IPS-18c (cell line): ENCODE measurements around the gene ZNF275.

Experiments
- H3K4me3 ChIP-seq: 2 replicates; pipeline ENCODE4 v1.7.0; 2013; ENCODE audit warnings: low read depth, mild to moderate bottlenecking, low read length, moderate library complexity; ENCODE audit not compliant: insufficient read depth
- H3K9me3 ChIP-seq: one replicate; pipeline ENCODE4 v1.6.1; 2013; ENCODE audit warnings: mild to moderate bottlenecking, low read length, moderate library complexity; ENCODE audit not compliant: control insufficient read depth, insufficient read depth

ZNF275 gene

DNA sequence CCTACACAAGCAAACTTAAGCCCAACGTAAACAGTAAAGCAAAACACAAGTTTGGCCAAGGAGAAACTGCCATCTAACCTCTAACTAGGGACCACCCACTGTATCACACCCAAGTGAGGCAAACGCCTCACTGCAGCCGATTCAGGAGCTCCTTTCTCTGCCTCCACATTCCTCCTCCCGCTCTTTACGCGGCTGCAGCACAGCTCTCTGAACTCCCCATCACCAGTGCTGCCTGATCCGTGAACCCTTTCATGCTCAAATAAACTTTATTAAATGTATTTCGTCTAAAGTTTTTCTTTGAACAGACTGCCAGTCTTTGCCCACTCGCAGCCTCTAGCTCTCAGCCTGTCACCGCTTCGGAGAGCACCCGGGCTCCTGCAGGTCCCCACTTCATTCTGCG lies 60.7 kb downstream of the ZNF275 start:
- Histone ChIP-seq H3K4me3 (no peak overlapping the region), H3K9me3 (peaks cover 22% of the 10 kb centered on the region)

DNA sequence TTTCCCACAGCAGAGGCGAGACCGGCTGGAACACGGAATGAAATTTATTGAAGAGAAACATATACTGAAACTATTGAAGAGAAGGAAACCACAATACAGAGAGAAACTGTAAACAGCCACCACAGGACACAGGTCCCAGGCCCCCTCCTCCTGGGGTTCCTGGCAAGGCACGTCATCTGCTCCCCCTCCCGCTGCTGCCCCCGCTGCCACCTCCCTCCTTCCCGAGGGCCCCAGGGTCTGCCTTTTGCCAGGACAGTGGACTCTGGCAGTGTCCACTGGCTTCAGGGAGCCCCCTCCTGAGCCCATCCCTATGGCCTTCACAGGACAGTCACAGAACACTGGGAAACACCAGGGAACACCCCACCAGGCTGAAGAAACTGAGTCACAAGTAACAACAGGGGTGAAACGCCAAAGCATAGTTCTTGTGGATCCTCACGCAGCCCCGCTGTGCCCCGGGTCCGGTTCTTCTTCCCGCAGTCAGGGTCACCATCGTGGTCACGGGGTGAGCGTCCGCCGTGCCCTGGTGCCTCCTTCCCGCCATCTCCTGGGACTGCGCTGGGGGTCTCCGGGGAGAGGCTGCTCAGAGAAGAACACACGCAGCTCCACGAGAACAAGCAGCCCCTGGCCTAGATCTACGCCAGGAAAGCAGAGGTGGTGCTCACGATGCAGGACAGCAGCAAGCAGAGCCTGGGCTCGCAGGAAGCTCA lies 61.8 kb downstream of the ZNF275 start:
- Histone ChIP-seq H3K4me3 (no peak overlapping the region), H3K9me3 (peaks cover 19% of the 10 kb centered on the region)

DNA sequence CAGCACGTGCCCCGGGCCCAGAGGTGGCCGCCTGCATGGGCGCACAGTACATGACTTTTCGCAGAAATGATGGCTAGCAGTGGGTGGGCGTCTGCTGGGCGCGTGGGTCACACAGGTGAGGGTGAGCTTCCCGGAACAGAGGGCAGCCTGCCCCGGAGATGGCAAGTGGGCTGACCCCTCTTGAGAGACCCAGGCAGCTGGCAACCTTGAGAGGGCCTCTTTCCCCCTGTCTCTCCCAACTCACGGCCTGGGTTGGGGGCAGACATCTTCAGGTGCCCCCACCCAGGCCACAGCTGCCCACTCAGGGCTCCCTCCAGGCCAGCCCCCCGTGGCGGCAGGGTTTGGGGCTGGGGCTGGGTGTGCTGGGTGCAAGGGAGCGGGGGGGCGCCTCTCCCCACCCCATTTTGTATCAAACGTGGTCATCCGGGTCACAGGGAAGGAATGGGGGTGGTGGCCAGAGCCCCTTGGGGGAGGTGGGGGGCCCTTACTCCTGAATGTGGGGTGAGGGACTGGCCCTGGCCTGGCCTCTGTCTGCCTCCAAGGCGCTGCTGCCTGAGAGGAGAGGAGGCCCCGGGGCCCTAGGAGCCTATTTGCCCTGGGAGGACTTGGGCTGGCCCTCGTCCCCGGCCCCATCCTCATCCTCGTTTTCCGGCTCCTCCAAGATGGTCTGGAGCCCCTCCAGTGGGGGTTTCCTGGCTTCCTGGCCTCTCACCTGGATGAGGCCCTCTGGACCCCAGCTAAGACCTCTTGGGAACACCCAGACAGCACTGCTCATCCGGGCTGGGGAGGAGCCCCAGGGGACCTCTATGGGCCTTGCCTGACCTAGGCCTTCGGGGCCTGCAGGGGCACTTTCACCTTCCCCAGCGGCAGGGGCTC lies 62.6 kb downstream of the ZNF275 start:
- H3K4me3 ChIP-seq: no peak overlapping the region

DNA sequence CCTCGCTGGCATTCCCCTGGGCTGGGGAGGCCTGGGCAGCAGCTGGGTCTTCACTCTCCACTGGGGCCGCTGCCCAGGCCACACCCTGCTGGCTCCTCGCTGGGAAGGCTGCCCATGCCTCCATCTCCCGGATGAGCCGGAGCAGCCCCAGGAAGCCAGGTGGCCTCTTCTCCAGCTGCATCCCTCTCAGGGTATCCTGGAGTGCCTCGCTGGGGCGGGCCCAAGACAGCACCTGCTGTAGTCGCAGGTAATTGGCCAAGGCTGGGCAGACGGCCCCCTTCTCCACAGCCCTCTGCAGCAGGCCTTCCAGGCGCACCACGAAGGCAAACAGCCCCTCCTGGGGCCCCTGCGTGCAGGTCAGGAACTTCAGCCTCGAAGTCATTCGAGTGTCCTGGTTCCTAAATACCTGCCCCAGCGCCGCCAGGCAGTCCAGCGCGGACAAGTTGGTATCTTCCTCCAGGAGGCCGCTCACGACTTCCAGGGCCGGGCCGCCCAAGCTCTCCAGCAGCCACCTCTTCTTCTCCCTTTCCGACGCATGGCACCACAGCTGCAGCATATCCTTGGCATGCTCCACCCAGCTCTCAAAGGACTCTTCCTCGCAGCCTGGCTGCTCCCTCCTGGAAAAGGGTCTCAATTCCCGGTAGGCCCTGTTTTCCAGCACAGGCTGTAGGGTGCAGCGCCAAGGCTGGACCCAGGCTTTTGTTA lies 63.5 kb downstream of the ZNF275 start:
- H3K4me3 ChIP-seq: no peak overlapping the region
- peaks cover 9% of the 10 kb centered on the region for H3K9me3 ChIP-seq

More for the DNA sequence above, 62.6 kb downstream of the ZNF275 start:
- H3K9me3 ChIP-seq: peaks cover 14% of the 10 kb centered on the region

DNA sequence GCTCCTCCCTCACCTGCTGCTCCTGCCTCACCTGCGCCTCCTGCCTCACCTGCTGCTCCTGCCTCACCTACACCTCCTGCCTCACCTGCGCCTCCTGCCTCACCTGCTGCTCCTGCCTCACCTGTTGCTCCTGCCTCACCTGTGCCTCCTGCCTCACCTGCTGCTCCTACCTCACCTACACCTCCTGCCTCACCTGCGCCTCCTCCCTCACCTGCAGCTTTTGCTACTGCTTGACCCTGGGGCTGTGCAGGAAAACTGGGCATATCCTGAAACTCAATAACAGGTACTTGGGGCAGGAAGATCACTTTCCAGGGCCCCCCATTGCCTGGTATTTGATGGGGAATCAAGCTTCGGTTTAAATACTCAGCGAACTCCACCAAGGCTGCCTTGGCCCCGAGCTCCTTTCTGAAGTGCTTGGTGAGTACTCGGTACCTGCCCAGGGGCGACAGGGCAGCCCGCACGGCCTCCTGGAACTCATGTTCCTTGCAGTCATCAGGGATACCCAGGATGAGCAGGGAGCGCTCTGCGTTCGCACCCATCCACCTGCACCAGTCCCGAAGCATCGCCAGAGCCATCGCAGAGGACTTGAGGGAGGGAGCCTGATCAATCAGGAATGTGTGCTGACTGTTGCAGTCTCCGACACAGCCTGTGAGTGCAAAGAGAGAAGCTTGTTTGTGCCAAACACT lies 64.5 kb downstream of the ZNF275 start:
- peaks cover 9% of the 10 kb centered on the region for H3K9me3 ChIP-seq

DNA sequence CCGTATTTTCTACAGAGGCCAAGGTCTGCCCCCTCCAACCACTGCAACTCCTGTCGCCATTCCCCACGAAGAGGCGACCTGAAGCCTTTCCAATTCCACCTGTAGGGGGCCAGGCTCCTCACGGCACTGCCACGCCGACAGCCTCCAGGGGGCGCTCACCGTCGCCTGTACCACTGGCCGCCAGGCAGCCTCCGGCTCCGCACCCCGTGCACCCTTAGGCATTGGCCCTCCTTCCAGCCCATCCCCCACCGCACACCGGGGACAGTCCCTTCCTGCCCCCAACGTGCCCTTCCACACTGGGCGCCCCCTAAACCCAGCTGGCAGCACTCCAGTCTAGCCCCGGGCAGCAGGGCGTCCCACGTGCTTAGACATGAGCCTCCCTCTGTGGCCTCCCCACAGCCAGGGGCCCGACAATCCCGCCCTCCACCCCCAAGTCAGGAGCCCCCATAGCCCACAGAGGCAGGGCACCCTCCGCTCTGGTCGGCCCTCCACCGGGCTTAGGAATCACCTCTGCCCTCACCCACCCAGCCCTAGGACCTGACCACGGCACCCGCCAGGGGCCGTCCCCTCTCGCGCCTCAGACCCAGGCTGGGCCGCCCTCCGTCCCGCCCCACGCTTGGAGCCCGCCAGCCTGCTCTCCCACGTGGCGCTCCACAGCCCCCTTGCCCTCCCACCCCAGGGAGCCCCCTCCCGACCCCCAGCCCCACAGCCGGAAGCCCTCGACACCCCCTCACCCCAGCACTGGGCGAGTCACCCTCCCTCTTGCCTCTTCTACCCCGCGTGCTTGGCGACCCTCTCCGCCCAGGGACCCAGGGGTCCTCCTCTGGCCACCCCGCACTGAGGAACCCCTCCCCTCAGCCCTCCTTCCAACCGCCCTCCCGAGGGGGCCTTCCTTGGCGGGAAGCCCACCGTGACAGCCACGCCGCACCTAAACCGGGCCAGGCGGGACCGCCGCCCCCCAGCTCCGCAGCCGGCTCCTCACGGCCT lies 66.5 kb downstream of the ZNF275 start:
- no peak overlapping the region for H3K4me3 ChIP-seq
- peaks cover 7% of the 10 kb centered on the region for H3K9me3 ChIP-seq

More for the DNA sequence above, 64.5 kb downstream of the ZNF275 start:
- no peak overlapping the region for H3K4me3 ChIP-seq

DNA sequence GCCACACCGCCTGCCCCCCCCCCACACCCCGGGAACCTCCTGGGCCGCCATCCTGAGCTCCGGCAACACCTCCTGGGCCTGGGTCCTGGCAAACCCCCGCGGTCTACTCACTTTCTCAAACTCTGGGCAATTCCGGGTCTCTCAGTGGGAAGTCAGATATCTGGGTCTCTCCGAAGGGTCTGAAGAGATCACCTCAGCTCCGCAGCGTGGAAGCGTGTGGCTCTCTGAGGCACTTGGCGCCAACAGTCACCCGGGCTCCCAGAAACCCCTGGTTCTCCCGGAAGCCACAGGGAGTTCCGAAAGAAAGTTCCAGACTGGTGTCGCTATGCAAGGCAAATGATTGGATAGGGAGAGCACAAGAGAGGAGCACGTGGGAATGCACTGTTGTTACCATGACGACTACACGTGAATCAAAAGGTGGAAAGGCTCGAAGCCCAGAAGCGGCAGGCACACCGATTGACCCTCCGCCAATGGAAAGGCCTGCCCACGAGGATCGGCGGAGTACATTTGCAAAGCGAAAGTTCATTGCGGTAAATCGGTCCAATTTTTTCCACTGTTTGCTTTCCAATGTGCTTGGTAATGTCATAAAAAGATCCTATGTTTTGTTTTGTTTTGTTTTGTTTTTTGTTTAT lies 67.3 kb downstream of the ZNF275 start, which contains the start of gene PNMA6E:
Gene PNMA6E, minus strand, starts transcription at position 218 of the 632 bp plus-strand sequence. CDS start 2,501 bp downstream, outside the sequence.
- Histone ChIP-seq H3K9me3 (peaks cover 2% of the 10 kb centered on the region), H3K4me3 (no peak within 1 kb of the TSS)
